ENCODE data around the gene HS1BP3.

DNA sequence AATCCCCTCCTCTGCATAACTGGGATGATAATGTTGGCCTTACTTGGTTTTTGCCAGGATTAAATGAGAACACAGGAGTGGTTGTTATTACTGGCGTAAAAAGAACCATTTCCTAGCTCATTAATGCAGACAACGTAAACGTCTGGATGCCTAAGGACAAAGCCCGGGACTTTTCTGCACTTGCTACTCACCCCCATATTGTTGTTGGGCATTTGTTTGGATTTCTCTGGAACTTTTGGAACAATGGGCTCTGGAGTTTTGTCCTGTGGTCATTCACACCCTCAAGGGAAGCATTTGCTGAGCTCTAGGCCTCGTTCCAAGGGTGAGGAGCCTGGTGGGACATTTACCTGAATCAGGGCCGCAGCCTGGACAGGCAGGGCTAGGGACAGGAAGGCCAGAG, 76.0 kb downstream of the HS1BP3 start:
- TF ChIP-seq POLR2A (IDR thresholded peaks at IDR 0.05) (no peak), CTCF (IDR thresholded peaks at IDR 0.05) (no peak)

All from thyroid gland (tissue), 4 donors.